Measurements from ENCODE around the gene TCF7L1.
A peak's percentile ranks its signal among the peaks of the same experiment; 100 is the strongest.

Gene TCF7L1

GRCh38 chr2:85212841-85213240 is 79.6 kb downstream of the TCF7L1 start:
- no peak for DNase-seq (ENCODE audit: low read depth, low spot score)
- no peak overlapping the region for H3K4me3 ChIP-seq (ENCODE audit: low read depth, low read length)
- CTCF ChIA-PET, result no interaction called here
- POLR2A ChIA-PET, result no interaction called here
- TF ChIP-seq CTCF (IDR thresholded peaks at IDR 0.05; ENCODE audit: insufficient read depth, low read length, missing control alignments), result no peak

GRCh38 chr2:85213404-85213803 is 80.2 kb downstream of the TCF7L1 start:
- POLR2A ChIA-PET, result no interaction called here
- DNase-seq (ENCODE audit: low read depth, low spot score), result no peak
- no peak overlapping the region for H3K4me3 ChIP-seq (ENCODE audit: low read depth, low read length)
- CTCF ChIA-PET, result no interaction called here
- TF ChIP-seq CTCF (IDR thresholded peaks at IDR 0.05; ENCODE audit: insufficient read depth, low read length, missing control alignments), result no peak

GRCh38 chr2:85213901-85214512 is 80.8 kb downstream of the TCF7L1 start:
- H3K4me3 ChIP-seq (ENCODE audit: low read depth, low read length), result no peak overlapping the region
- POLR2A ChIA-PET, result no interaction called here
- CTCF ChIA-PET, result interaction anchor here (1.7 kb wide), 1 partner anchor 147 kb away, joined by 5 read pairs; no protein-coding TSS in a partner anchor
- DNase-seq (ENCODE audit: low read depth, low spot score), result no peak
- TF ChIP-seq CTCF (IDR thresholded peaks at IDR 0.05; ENCODE audit: insufficient read depth, low read length, missing control alignments), result no peak

- CTCF ChIA-PET, result interaction anchor here (0.8 to 1.7 kb wide), 2 partner anchors 12 to 148 kb away, joined by 3 to 5 read pairs; no protein-coding TSS in a partner anchor
Observed at GRCh38 chr2:85215081-85215447, 81.9 kb downstream of the TCF7L1 start.

GRCh38 chr2:85215448-85216401 is 82.5 kb downstream of the TCF7L1 start:
- no peak overlapping the region; the same call in 1 of the 2 replicates for H3K4me3 ChIP-seq (ENCODE audit: low read depth, low read length)
- ChIA-PET POLR2A (interaction anchor here (0.7 to 1.3 kb wide), 2 partner anchors 18 to 34 kb away, joined by 3 read pairs; no protein-coding TSS in a partner anchor), CTCF (interaction anchor here (0.7 to 2.0 kb wide), 3 partner anchors 51 to 150 kb away, joined by 3 to 9 read pairs (median 5); no protein-coding TSS in a partner anchor)
- peak; percentile 79 for DNase-seq (ENCODE audit: low read depth, low spot score)
- no peak for TF ChIP-seq CTCF (IDR thresholded peaks at IDR 0.05; ENCODE audit: insufficient read depth, low read length, missing control alignments)

More at GRCh38 chr2:85215081-85215447, 81.9 kb downstream of the TCF7L1 start:
- DNase-seq (ENCODE audit: low read depth, low spot score), result no peak
- no peak for TF ChIP-seq CTCF (IDR thresholded peaks at IDR 0.05; ENCODE audit: insufficient read depth, low read length, missing control alignments)
- no peak overlapping the region for H3K4me3 ChIP-seq (ENCODE audit: low read depth, low read length)
- POLR2A ChIA-PET, result interaction anchor here (1.3 kb wide), 1 partner anchor 17 kb away, joined by 3 read pairs; no protein-coding TSS in a partner anchor

DNA sequence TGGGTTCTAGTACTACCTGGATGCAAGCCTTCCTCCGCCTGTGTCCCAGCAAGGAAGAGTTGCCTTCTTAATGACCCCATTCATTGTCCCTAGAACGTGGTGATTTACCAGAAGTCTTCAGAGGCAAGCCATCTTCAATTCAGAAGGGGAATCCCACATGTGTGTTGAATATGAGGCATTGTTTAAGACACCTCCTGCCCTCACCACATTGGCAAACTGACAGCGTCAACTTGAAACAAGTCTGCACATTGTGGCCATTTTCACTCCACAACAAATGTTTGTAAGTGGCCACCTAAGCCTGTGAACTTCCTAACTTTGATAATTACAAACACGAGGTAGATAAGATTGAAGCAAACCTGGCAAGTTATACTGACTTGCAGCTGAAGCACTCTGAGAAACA is 83.7 kb downstream of the TCF7L1 start:
- POLR2A ChIA-PET, result no interaction called here
- no peak overlapping the region for H3K4me3 ChIP-seq (ENCODE audit: low read depth, low read length)
- no peak for TF ChIP-seq CTCF (IDR thresholded peaks at IDR 0.05; ENCODE audit: insufficient read depth, low read length, missing control alignments)
- CTCF ChIA-PET, result interaction anchor here (2.0 kb wide), 1 partner anchor 49 kb away, joined by 9 read pairs; no protein-coding TSS in a partner anchor
- no peak for DNase-seq (ENCODE audit: low read depth, low spot score)

All from AG04449 (cell line).